SK-N-SH treated with all-trans-retinoic acid at 6 μM for 48 hours (cell line): ENCODE measurements around the gene WASHC4.

Source experiments
- CREB5 ChIP-seq: fragments of 250-450 bp; sonication (Bioruptor Pico); IDR thresholded peaks from 2 replicates; pipeline ENCODE4 v1.5.1; 2020; ENCODE audit warnings: low read depth, mild to moderate bottlenecking, moderate library complexity
- ZFP3 ChIP-seq: fragments of 250-450 bp; sonication (Bioruptor Pico); IDR thresholded peaks from 2 replicates; pipeline ENCODE4 v1.5.0; 2020; ENCODE audit warnings: mild to moderate bottlenecking, moderate library complexity
- TF ChIP-seq, protein P1 (sequence below): fragments of 250-450 bp; sonication (Bioruptor Pico); IDR thresholded peaks from 2 replicates; pipeline ENCODE4 v1.8.0; 2021; ENCODE audit warnings: low read depth, mild to moderate bottlenecking, moderate library complexity, borderline replicate concordance
- TF ChIP-seq, protein P2 (sequence below): fragments of 250-450 bp; sonication (Bioruptor Pico); IDR thresholded peaks from 2 replicates; pipeline ENCODE4 v1.8.0; 2020; ENCODE audit warnings: mild to moderate bottlenecking, moderate library complexity, borderline replicate concordance

DNA sequence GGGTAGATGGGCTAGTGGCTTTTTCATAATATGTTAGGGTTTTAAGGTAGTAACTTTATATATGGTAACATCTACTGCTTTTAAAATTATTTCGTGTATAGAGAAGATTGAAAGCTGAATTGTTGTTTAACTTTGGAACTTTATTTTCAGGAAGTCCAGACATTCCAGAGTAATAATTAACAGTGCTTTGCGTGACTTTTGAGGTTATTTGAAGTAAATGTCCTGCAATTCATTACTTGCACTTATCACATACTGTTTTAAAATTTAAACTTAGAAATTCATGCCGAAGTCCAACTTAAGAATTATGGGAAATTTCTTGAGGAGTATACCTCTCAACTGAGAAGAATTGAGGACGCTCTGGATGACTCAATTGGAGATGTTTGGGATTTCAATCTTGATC is 3.3 kb downstream of the WASHC4 start:
- no peak for TF ChIP-seq ZFP3 (CRISPR knock-in tag)
- TF ChIP-seq, protein P1, sequence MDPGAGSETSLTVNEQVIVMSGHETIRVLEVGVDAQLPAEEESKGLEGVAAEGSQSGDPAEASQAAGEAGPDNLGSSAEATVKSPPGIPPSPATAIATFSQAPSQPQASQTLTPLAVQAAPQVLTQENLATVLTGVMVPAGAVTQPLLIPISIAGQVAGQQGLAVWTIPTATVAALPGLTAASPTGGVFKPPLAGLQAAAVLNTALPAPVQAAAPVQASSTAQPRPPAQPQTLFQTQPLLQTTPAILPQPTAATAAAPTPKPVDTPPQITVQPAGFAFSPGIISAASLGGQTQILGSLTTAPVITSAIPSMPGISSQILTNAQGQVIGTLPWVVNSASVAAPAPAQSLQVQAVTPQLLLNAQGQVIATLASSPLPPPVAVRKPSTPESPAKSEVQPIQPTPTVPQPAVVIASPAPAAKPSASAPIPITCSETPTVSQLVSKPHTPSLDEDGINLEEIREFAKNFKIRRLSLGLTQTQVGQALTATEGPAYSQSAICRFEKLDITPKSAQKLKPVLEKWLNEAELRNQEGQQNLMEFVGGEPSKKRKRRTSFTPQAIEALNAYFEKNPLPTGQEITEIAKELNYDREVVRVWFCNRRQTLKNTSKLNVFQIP (CRISPR knock-in tag) = no peak
- TF ChIP-seq, protein P2, sequence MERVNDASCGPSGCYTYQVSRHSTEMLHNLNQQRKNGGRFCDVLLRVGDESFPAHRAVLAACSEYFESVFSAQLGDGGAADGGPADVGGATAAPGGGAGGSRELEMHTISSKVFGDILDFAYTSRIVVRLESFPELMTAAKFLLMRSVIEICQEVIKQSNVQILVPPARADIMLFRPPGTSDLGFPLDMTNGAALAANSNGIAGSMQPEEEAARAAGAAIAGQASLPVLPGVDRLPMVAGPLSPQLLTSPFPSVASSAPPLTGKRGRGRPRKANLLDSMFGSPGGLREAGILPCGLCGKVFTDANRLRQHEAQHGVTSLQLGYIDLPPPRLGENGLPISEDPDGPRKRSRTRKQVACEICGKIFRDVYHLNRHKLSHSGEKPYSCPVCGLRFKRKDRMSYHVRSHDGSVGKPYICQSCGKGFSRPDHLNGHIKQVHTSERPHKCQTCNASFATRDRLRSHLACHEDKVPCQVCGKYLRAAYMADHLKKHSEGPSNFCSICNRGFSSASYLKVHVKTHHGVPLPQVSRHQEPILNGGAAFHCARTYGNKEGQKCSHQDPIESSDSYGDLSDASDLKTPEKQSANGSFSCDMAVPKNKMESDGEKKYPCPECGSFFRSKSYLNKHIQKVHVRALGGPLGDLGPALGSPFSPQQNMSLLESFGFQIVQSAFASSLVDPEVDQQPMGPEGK = no peak
- TF ChIP-seq CREB5 (CRISPR knock-in tag) = no peak
